Lung (tissue), 12 donors: ENCODE measurements around the gene DYNC1LI2. TPM values are rescaled to one million over a fixed set of nuclear protein-coding genes. Genes with fewer than 3 reads are reported as not detected.

Experiments used
- ATAC-seq: fragments of 200-7000 bp; cut with Tn5 transposase; one replicate; pipeline ENCODE4 v1.9.1; 2020; ENCODE audit warnings: moderate number of reproducible peaks; ENCODE audit not compliant: insufficient read depth, low FRiP score
- DNase-seq, 3 donors: peaks; one replicate each; pipeline ENCODE4 v3.0.0-alpha.2; 2013 to 2017
- H3K27ac ChIP-seq, 2 donors: one replicate each; pipeline ENCODE4 v1.5.1; 2013; ENCODE audit warnings: mild to moderate bottlenecking in 2 of 2, moderate library complexity in 2 of 2, control low read depth in 1 of 2, inconsistent platforms in 1 of 2, low read depth in 1 of 2, low read length in 1 of 2
- H3K27me3 ChIP-seq, 3 donors: one replicate each; pipeline ENCODE4 v1.5.1; 2013; ENCODE audit warnings: low read length in 2 of 3; ENCODE audit not compliant: control insufficient read depth in 3 of 3, insufficient read depth in 3 of 3
- H3K36me3 ChIP-seq, 4 donors: one replicate each; pipeline ENCODE4 v1.5.1; 2013; ENCODE audit warnings: low read length in 4 of 4, mild to moderate bottlenecking in 1 of 4, moderate library complexity in 1 of 4; ENCODE audit not compliant: control insufficient read depth in 4 of 4, insufficient read depth in 4 of 4
- H3K4me1 ChIP-seq, 5 donors: one replicate each; pipeline ENCODE4 v1.5.1; 2013; ENCODE audit warnings: low read length in 5 of 5, mild to moderate bottlenecking in 2 of 5, moderate library complexity in 1 of 5; ENCODE audit not compliant: control insufficient read depth in 5 of 5, insufficient read depth in 5 of 5
- H3K4me3 ChIP-seq: one replicate; pipeline ENCODE4 v1.5.1; 2013; ENCODE audit warnings: mild to moderate bottlenecking, control low read depth, moderate library complexity
- H3K9ac ChIP-seq, 2 donors: one replicate each; pipeline ENCODE4 v1.5.1; 2013; ENCODE audit warnings: low read length in 2 of 2, control low read depth in 1 of 2; ENCODE audit not compliant: insufficient read depth in 1 of 2
- H3K9me3 ChIP-seq, 4 donors: one replicate each; pipeline ENCODE4 v1.5.1; 2013; ENCODE audit warnings: low read length in 3 of 4, mild to moderate bottlenecking in 1 of 4, moderate library complexity in 1 of 4; ENCODE audit not compliant: control insufficient read depth in 4 of 4, insufficient read depth in 3 of 4
- CTCF ChIP-seq: IDR thresholded peaks from 2 replicates; pipeline ENCODE4 v1.5.1; 2012; ENCODE audit warnings: mild to moderate bottlenecking; ENCODE audit errors: control extremely low read depth, extremely low read depth
- WGBS, 2 donors: extraction: QIAGEN DNeasy Blood & Tissue Kit; methylation state at CpG; one replicate each; pipeline ENCODE4 v1.1.7; 2013; 5-methylcytosine and 5-hydroxymethylcytosine counted together
- polyA plus RNA-seq, 2 donors: library from polyadenylated mRNA; stranded (reverse); fragments of 200-250 nt; gene quantifications; one replicate each; pipeline ENCODE4 v1.2.1, GENCODE V29; 2013
- total RNA-seq, 2 donors: library from RNA; depleted of rRNA in 1 of 2; stranded (reverse); fragments of >200 nt in 1 of 2; gene quantifications; one replicate each; pipeline ENCODE4 v1.2.1, GENCODE V29; 2014 to 2021
- donor health status: control.
- donor health status: control.
- donor health status: Bipolar disorder and iron deficiency.
- donor health status: healthy.
- donor health status: DM: yes; HTN: yes; CAD: no.

DYNC1LI2 gene
- total and polyA plus RNA-seq, 4 donors = 40.7 to 147 (median 94.6) TPM

DNA sequence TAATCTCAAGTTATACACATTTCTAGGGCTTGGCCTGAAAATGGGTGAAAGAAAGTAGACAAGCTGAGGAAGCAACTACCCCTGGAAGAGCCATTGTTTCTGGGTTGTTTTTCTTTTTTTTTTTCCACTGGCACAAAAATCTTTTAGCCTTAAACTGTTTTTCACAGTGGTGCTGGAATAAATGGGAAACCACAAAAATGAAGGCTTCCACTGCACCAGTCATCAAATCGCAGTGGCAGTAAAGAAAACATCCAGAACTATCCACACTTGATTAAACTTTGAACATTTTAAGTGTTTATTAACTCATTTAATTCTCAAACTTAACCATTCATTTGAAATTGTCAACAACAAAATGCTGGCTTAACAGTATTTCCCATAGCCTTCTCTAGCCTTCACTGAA lies 69.1 kb downstream of the DYNC1LI2 start:
- no peak for ATAC-seq

GRCh38 chr16:66681676-66682075 lies 69.7 kb downstream of the DYNC1LI2 start:
- H3K4me3 ChIP-seq = no peak overlapping the region
- WGBS, 2 donors = 90 to 96% methylated on average over 4 of the region's 4 CpGs
- peaks cover 0 to 6% (median under 1%) of the 10 kb centered on the region in 5 donors for H3K4me1 ChIP-seq
- DNase-seq = no peak
- no peak for ATAC-seq
- no peak overlapping the region for H3K9ac ChIP-seq
- no peak for TF ChIP-seq CTCF
- no peak overlapping the region for H3K27ac ChIP-seq
- H3K9me3 ChIP-seq = no peaks in the 10 kb centered on the region
- H3K27me3 ChIP-seq = no peaks in the 10 kb centered on the region
- H3K36me3 ChIP-seq = peaks cover 0 to 4% (median 0%) of the 10 kb centered on the region in 4 donors

More for the DNA sequence above, 69.1 kb downstream of the DYNC1LI2 start:
- Histone ChIP-seq H3K27me3 (no peaks in the 10 kb centered on the region), H3K9me3 (no peaks in the 10 kb centered on the region), H3K36me3 (peaks cover 0 to 2% (median 0%) of the 10 kb centered on the region in 4 donors), H3K4me3 (no peak overlapping the region), H3K9ac (no peak overlapping the region), H3K4me1 (peaks cover 0 to under 1% (median 0%) of the 10 kb centered on the region in 5 donors), H3K27ac (no peak overlapping the region)
- DNase-seq = no peak
- 75 to 76% methylated on average over 1 of the region's 1 CpG for WGBS, 2 donors
- TF ChIP-seq CTCF = no peak

DNA sequence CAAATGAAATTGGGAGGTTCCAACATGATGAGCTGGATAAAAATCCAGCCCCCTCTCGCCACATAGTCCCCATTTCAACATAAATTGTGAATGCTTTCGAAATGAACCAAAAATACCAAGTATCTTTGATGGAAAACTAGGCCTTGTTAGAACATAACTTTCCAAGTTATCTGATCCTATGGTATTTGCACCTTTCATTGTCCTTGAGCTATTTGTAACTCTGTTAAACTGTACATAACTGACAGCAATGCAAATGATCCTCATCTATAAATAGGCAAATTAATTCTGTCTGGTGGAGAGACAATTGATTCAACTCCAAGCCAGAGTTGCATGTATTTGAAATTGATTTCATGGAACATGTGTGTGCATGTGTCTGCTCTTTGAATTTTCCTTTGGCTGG lies 73.1 kb downstream of the DYNC1LI2 start:
- no peak for ATAC-seq
- H3K4me1 ChIP-seq = peaks cover 0 to 11% (median 4%) of the 10 kb centered on the region in 5 donors

More for the DNA sequence above, 73.1 kb downstream of the DYNC1LI2 start:
- no peak for DNase-seq
- Histone ChIP-seq H3K36me3 (peaks cover 0 to 4% (median 0%) of the 10 kb centered on the region in 4 donors), H3K9me3 (no peaks in the 10 kb centered on the region), H3K27me3 (no peaks in the 10 kb centered on the region), H3K27ac (no peak overlapping the region), H3K9ac (no peak overlapping the region), H3K4me3 (no peak overlapping the region)
- TF ChIP-seq CTCF = no peak
- WGBS, 2 donors = 84 to 88% methylated on average over 2 of the region's 2 CpGs
